ENCODE results near the gene SELENOI.
"Not testable (repeated sequence)": the region's sequence is repeated elsewhere in the genome, so short reads cannot be mapped to it uniquely, and the experiment has no call there.

Gene SELENOI

GRCh38 chr2:26359886-26360473 is 14.0 kb downstream of the SELENOI start:
- DNase-seq = no peak

GRCh38 chr2:26363323-26363722 is 17.4 kb downstream of the SELENOI start:
- no peak for DNase-seq

- no peak for DNase-seq
Observed at GRCh38 chr2:26363958-26364357, 18.0 kb downstream of the SELENOI start.

DNA sequence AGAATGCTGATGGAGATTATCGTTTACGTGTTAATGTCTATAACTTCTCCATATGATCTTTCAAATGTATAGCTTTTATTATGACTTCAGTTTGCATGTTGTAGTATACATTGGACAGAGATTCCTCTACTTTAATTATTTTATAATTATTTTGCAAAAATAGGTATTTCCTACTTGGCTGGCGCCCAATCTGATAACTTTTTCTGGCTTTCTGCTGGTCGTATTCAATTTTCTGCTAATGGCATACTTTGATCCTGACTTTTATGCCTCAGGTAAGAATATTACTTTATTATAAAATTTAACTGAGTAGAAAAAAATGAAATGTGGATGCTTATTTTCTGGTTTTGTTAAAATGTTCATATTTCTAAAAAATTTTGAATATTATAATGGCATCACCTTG is 18.7 kb downstream of the SELENOI start:
- DNase-seq = no peak

DNA sequence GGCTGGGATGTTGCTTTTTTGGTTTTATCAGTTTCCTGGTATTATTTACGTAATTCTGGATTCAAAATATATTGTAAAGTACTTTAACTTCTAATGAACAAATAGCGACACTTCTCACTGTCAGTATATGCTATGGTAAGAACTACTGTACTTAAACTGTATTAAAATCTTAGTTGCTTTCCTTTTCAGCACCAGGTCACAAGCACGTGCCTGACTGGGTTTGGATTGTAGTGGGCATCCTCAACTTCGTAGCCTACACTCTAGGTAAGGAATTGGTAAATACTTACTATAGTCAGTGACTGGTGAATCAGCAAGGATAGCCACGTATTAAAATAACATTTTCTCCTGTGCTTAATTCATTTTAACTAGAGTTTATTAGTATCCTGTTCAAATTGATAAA is 21.0 kb downstream of the SELENOI start:
- DNase-seq = no peak

- DNase-seq = not testable (repeated sequence)
Observed at GRCh38 chr2:26369664-26370063, 23.7 kb downstream of the SELENOI start.

DNA sequence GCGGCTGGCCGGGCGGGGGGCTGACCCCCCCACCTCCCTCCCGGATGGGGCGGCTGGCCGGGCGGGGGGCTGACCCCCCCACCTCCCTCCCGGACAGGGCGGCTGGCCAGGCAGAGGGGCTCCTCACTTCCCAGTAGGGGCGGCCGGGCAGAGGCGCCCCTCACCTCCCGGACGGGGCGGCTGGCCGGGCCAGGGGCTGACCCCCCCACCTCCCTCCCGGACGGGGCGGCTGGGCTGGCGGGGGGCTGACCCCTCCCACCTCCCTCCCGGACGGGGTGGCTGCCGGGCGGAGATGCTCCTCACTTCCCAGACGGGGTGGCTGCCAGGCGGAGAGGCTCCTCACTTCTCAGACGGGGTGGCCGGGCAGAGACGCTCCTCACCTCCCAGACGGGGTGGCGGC is 25.0 kb downstream of the SELENOI start:
- not testable (repeated sequence) for DNase-seq

- DNase-seq = no peak
Observed at GRCh38 chr2:26376799-26377198, 30.9 kb downstream of the SELENOI start.

- DNase-seq = no peak
Observed at GRCh38 chr2:26380281-26380680, 34.3 kb downstream of the SELENOI start.

DNA sequence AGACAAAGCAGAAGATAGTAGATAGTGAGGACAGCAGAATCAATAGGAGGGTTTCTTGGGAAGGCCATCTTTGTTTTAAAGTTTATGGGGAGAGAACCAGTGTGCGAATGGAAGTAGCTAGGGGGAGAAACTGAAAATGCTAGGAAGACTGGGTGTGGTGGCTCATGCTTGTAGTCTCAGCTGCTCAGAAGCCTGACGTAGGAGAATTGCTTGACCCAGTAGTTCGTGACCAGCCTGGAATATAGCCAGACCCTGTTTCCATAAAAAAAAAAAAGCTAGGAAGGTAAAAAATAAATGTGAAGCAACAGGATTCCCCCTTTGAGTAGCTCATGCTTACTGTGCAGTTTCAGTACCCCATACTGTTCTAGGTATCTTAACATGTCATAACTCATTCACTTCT is 36.6 kb downstream of the SELENOI start:
- peak; percentile 10 for DNase-seq

- no peak for DNase-seq
Observed at GRCh38 chr2:26384183-26384582, 38.2 kb downstream of the SELENOI start.

- no peak for DNase-seq
Observed at GRCh38 chr2:26384597-26384996, 38.7 kb downstream of the SELENOI start.

DNA sequence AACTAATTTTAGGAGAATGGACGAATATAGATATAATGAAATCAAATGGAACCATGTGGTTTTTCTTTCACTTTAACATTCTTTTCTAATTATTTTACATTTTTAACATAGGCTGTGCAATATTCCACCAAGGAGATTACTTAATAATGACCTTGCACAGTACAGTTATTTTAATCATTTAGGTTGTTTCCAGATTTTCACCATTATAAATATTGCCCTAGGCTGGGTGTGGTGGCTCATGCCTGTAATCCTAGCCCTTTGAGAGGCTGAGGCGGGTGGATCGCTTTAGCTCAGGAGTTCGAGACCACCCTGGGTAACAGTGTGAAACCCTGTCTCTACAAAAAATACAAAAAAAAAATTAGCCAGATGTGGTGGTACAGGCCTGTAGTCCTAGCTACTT is 41.2 kb downstream of the SELENOI start:
- DNase-seq = no peak

- DNase-seq = no peak
Observed at GRCh38 chr2:26394694-26395093, 48.8 kb downstream of the SELENOI start.

- DNase-seq = no peak
Observed at GRCh38 chr2:26395394-26395793, 49.5 kb downstream of the SELENOI start.

DNA sequence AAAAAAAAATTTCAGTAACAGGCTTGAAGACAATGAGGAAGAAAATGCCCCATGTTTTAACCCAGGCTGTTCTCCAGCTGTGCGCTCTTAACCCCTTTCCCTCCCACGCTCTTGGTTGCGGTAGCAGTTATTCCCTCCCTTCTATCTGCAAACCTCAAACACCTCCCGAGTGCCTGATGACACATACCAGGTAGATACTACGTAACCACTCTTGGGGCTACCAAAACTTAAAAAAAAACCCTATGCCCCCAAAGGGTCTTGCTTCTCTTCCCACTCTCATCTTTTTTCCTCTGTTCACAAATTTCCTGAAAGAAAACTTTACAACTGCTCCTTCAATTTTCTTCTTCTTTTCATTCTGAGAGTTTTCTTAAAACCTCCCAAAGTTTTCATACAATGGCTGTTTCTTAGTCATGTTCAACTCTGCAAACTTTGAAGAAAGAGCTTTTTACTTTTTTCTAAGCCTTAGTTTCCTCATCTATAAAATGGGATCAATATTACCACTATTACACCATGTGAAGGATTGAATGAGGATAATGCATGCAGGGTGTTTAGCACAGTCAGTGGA is 50.9 kb downstream of the SELENOI start:
- peak; percentile 7 for DNase-seq

DNA sequence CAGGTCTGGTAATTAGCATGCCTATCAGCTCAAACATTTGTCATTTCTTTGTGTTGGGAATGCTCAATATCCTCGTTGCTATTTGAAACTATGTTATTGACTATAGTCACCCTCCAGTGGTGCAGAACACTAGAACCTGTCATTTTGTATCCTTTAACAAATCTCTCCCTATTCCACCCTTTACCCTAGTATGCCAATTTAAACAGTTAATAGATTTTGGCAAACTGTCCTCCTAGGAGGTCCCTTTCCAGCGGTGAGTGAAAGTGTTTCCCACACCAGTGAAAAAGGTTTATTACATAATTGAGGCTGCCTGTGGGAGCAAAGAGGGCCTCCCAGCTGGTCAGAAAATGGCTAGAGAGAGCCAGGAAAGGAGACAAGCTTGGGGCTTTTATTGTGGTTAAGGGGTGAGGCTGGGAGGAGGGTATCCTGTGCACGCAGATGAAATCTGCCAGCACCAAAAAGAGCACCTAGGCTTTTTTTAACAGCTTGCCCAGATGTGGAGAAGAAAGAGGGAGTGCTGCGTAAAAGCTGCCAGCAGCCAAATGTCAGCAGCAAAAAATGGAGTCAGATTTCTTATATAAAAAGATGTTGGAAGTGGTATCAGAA is 53.9 kb downstream of the SELENOI start:
- DNase-seq = no peak

DNA sequence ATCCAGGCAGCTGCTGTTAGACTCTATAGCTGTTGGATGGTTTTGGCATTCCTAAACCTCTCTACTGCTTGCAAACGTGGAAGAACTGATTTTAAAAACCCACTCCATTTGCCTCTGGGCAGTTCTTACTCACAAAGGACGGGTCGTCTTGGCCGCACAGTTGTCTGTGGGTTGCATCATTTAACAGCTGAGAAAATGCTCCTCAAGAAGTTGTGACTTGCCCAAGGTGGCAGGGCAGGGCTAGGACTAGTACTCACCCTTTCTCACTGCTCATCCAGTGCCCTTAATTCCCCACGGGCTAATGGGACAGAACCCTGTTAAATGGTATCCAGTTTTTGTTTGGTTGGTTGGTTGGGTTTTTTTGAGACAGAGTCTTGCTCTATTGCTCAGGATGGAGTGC is 54.8 kb downstream of the SELENOI start:
- no peak for DNase-seq

DNA sequence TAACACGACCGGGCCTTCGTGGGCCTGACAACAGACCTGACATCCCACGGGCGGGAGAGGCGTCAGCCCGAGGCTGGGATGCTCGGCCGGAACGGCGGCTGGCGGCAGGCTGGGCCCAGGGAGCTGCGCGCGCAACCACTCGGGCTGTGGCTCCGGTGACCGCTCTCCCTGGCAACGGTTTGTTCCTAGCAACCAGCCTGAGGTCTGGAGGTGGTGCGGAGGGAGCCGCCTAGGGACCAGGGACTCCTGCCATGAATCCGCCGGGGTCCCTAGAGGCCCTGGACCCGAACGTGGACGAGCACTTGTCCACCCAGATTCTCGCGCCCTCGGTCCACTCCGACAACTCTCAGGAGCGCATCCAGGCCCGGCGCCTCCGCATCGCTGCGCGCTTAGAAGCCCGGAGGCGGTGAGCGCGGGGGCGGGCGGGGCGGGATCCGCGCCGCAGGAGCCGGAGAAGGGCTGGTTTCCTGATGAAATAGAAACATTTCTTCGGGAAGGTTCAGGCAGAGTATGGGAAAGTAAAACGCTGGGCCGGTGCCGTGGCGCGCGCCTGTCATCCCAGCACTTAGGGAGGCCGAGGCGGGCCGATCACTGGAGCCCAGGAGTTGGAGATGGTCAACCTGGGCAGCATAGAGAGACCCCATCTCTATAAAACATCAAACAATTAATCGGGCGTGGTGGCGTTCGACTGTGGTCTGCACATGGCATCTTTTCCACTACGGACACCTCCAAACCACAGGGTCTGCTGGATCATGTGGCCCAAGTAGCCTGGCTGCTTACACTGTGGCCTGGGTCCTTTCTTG is 56.0 kb downstream of the SELENOI start, which contains the start of gene DRC1:
Gene DRC1, plus strand, starts transcription at position 182 of the 803 bp plus-strand sequence. Its CDS starts 70 bp downstream, at position 252.
- DNase-seq = peak; percentile 61

DNA sequence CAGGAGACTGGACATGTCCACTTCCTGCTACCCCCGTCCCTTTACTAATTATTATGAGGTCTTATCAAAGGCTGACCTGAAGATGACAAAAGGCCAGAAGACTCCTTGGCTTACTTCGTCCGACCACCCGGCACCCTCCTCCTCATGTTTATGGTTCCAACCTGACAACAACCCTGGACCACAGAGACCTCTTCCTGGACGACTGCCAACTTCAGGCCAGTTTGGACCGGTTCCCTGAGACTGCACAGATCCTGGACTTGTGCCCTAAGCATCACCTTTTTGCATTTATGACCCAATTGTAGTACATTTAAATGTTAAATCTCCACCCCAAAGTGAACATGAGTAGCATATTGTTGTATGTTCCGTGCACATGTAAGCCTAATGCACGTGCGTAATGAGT is 61.6 kb downstream of the SELENOI start:
- DNase-seq = no peak

GRCh38 chr2:26409785-26410184 is 63.8 kb downstream of the SELENOI start:
- DNase-seq = no peak

GRCh38 chr2:26410764-26411243 is 64.9 kb downstream of the SELENOI start:
- DNase-seq = no peak

DNA sequence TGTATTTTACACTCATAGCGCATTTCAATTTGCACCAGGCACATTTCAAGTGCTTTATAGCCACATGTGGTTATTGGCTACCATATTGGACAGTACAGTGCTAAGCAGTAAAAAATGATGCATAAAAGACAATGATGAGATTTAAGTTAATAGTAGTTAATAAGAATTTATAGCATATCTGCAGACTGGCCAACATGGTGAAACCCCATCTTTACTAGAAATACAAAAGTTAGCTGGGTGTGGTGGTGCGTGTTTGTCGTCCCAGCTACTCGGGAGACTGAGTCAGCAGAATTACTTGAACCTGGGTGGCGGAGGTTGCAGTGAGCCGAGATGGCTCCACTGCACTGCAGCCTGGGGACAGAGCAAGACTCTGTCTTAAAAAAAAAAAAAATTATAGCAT is 65.5 kb downstream of the SELENOI start:
- no peak for DNase-seq
